Measurements from ENCODE around the gene SLC8B1. TPM values are rescaled to one million over a fixed set of nuclear protein-coding genes. Genes with fewer than 3 reads are reported as not detected.

Gene SLC8B1
- total RNA-seq, 1 experiment from 2014 or later = 11.6 TPM

DNA sequence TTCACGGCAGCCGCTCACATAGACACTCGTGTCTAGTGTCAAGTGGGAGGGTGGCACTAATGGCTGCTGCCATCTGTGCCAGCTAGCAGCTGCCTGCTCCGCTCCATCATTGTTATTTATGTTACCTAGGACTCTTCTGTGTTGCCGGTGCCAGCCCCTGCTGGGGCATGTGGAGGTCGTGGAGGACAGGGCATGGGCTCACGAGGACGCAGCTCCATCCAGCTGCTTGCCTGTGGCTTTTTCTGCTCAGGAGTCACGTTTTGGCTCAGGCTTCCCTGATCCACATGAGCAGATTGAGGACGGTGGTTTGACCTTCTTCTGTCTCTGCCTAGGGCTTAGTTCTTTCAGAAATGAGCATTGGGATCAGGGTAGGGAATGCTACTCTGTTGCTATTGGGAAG is 82.4 kb downstream of the SLC8B1 start:
- H3K27me3 ChIP-seq = no peaks in the 10 kb centered on the region
- no peaks in the 10 kb centered on the region; the same call in 1 of the 2 replicates for H3K9me3 ChIP-seq
- H3K4me3 ChIP-seq = no peak overlapping the region
- no peaks in the 10 kb centered on the region for H3K36me3 ChIP-seq
- no peak for DNase-seq

GRCh38 chr12:113251404-113252070 is 83.4 kb downstream of the SLC8B1 start:
- no peak for DNase-seq
- Histone ChIP-seq H3K4me3 (no peak overlapping the region), H3K9me3 (no peaks in the 10 kb centered on the region; the same call in 1 of the 2 replicates)

GRCh38 chr12:113250045-113250444 is 84.9 kb downstream of the SLC8B1 start:
- Histone ChIP-seq H3K4me3 (no peak overlapping the region), H3K9me3 (no peaks in the 10 kb centered on the region; the same call in 1 of the 2 replicates), H3K36me3 (no peaks in the 10 kb centered on the region), H3K27me3 (no peaks in the 10 kb centered on the region)
- no peak for DNase-seq

More at GRCh38 chr12:113251404-113252070, 83.4 kb downstream of the SLC8B1 start:
- H3K36me3 ChIP-seq = no peaks in the 10 kb centered on the region
- H3K27me3 ChIP-seq = no peaks in the 10 kb centered on the region

DNA sequence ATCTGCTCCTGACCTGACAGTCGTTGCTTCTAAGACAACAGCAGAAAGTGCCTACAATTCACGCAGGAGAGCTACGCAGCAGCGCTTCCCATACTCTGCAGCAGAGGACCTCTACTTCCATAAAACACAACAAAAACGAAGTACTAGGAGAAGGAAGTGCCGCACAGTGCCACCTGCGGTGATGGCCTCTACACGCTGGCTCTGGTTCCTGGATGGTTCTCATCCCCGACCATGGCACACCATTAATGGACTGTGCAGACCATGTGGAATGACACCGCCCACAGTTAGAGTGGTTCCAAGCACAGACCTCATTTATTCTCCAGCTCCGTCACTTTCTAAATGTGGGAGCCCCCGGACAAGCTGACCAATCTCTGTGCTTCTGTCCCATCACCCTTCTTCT is 85.4 kb downstream of the SLC8B1 start:
- Histone ChIP-seq H3K36me3 (no peaks in the 10 kb centered on the region), H3K27me3 (no peaks in the 10 kb centered on the region), H3K9me3 (no peaks in the 10 kb centered on the region; the same call in 1 of the 2 replicates), H3K4me3 (no peak overlapping the region)
- DNase-seq = no peak

GRCh38 chr12:113248842-113249435 is 86.0 kb downstream of the SLC8B1 start:
- Histone ChIP-seq H3K9me3 (no peaks in the 10 kb centered on the region; the same call in 1 of the 2 replicates), H3K4me3 (no peak overlapping the region), H3K36me3 (no peaks in the 10 kb centered on the region), H3K27me3 (no peaks in the 10 kb centered on the region)
- DNase-seq = no peak

Other genes with a start within 250 kb of the SLC8B1 start
- not detected in 2 replicates for gene RASAL1, start 199.3 kb downstream of the SLC8B1 start, total RNA-seq (2014; rRNA removed; shearing (Covaris generic); ENCODE audit: low replicate concordance)
- gene CFAP73, start 185.4 kb downstream of the SLC8B1 start, total RNA-seq (2014; rRNA removed; shearing (Covaris generic); ENCODE audit: low replicate concordance) = not detected in 2 replicates
- gene DDX54, start 149.6 kb downstream of the SLC8B1 start, total RNA-seq (2014; rRNA removed; shearing (Covaris generic); ENCODE audit: low replicate concordance) = 80.5 and 82.0 TPM in 2 replicates
- 34.4 and 38.6 TPM in 2 replicates for gene RITA1, start 149.4 kb downstream of the SLC8B1 start, total RNA-seq (2014; rRNA removed; shearing (Covaris generic); ENCODE audit: low replicate concordance)
- 3.9 and 5.4 TPM in 2 replicates for gene TPCN1, start 113.6 kb downstream of the SLC8B1 start, total RNA-seq (2014; rRNA removed; shearing (Covaris generic); ENCODE audit: low replicate concordance)
- gene PLBD2, start 23.5 kb upstream of the SLC8B1 start, total RNA-seq (2014; rRNA removed; shearing (Covaris generic); ENCODE audit: low replicate concordance) = 5.2 and 6.8 TPM in 2 replicates
- gene SDS, start 68.8 kb upstream of the SLC8B1 start, total RNA-seq (2014; rRNA removed; shearing (Covaris generic); ENCODE audit: low replicate concordance) = not detected in 2 replicates
- gene SDSL, start 87.3 kb upstream of the SLC8B1 start, total RNA-seq (2014; rRNA removed; shearing (Covaris generic); ENCODE audit: low replicate concordance) = 11.0 and 54.2 TPM in 2 replicates
- not detected in 2 replicates for gene LHX5, start 136.8 kb upstream of the SLC8B1 start, total RNA-seq (2014; rRNA removed; shearing (Covaris generic); ENCODE audit: low replicate concordance)

Measured in MG63 (cell line).